ENCODE measurements around the gene PIGA.

PIGA gene, protein sequence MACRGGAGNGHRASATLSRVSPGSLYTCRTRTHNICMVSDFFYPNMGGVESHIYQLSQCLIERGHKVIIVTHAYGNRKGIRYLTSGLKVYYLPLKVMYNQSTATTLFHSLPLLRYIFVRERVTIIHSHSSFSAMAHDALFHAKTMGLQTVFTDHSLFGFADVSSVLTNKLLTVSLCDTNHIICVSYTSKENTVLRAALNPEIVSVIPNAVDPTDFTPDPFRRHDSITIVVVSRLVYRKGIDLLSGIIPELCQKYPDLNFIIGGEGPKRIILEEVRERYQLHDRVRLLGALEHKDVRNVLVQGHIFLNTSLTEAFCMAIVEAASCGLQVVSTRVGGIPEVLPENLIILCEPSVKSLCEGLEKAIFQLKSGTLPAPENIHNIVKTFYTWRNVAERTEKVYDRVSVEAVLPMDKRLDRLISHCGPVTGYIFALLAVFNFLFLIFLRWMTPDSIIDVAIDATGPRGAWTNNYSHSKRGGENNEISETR

GRCh38 chrX:15335135-15336022, at the start of gene PIGA:
Gene PIGA (minus strand): TSS chrX:15335523. CDS start chrX:15331930, 3,593 bp downstream.
- peak; percentile 80 for DNase-seq (ENCODE audit: low read depth)

- DNase-seq (ENCODE audit: low read depth): no peak
These were observed 49.0 kb upstream of the PIGA start, which contains the start of gene VEGFD for GRCh38 chrX:15384304-15384703. Gene VEGFD (minus strand): TSS chrX:15384413. CDS start chrX:15383946, 467 bp downstream.

- DNase-seq (ENCODE audit: low read depth): no peak
These were observed 47.5 kb upstream of the PIGA start for GRCh38 chrX:15382813-15383212.

GRCh38 chrX:15376956-15377355, 41.6 kb upstream of the PIGA start:
- DNase-seq (ENCODE audit: low read depth): no peak

- DNase-seq (ENCODE audit: low read depth): no peak
These were observed 38.7 kb upstream of the PIGA start for GRCh38 chrX:15373976-15374375.

- no peak for DNase-seq (ENCODE audit: low read depth)
These were observed 31.4 kb upstream of the PIGA start for GRCh38 chrX:15366506-15367352.

- DNase-seq (ENCODE audit: low read depth): no peak
These were observed 24.4 kb upstream of the PIGA start for GRCh38 chrX:15359701-15360100.

DNA sequence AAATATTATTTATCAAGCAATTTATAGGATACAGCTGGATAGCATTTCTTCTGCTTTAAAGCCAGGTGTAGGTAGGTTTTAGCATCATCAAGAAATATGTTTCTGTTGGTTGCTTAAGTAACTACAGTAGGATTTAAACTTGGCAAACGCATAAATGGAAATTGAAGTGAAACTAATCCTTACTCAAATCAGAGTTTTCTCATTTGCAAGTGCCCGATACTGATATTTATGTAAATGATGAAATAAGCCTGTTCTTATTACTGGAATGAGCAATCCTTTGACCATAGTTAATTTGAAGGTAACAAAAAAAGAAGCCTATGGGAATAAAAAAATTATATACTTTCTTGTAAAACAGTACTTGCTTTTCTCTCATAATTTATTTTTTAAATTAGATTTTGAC, 23.2 kb upstream of the PIGA start:
- no peak for DNase-seq (ENCODE audit: low read depth)

GRCh38 chrX:15356444-15356843, 21.1 kb upstream of the PIGA start:
- DNase-seq (ENCODE audit: low read depth): no peak

- DNase-seq (ENCODE audit: low read depth): no peak
These were observed 15.1 kb upstream of the PIGA start for GRCh38 chrX:15350329-15350996.

GRCh38 chrX:15349046-15349445, 13.7 kb upstream of the PIGA start:
- DNase-seq (ENCODE audit: low read depth): no peak

DNA sequence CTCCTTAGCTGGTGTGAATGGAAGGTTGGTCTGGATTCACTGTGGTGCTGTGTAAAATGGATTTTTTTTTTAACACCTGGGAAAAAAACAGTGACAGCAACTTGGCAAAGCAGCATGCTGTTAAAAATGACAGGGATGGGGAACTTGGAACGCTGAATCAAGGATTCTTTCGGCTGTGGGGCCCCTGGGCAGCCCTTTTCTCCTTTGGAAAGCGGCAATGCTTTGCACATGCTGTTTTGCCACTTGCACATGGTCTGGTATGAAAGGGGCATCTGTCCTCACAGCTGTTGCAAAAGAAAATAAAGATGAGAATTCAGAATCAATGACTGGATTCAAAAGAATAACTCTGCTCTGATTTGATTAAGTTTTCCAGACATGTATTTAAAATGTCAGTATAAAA, 10.7 kb upstream of the PIGA start:
- no peak for DNase-seq (ENCODE audit: low read depth)

- no peak for DNase-seq (ENCODE audit: low read depth)
These were observed 8.8 kb upstream of the PIGA start for GRCh38 chrX:15344106-15344505.

GRCh38 chrX:15343075-15343476, 7.8 kb upstream of the PIGA start:
- no peak for DNase-seq (ENCODE audit: low read depth)

DNA sequence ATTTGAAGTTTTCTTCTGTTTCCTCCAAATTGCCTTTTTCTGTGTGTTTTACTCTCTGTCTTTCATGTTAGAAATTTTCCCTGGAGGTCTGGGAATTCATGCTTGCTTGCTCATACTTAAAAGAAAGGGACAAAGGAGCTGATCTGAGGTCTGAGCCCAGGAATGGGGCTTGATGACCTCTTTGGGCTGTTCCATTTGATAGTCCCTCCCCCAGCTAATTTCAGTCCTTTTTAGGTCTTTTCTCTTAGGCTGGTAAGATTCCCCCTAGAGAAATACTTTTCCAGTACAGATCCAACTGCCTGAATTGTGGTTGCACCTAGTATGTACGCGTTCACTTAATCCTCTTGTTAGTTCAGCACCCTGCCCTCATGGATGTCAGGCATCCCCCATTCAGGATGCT, 5.5 kb upstream of the PIGA start:
- no peak for DNase-seq (ENCODE audit: low read depth)

GRCh38 chrX:15336023-15336413, 695 bp upstream of the PIGA start:
- peak; percentile 10 for DNase-seq (ENCODE audit: low read depth)

- no peak for DNase-seq (ENCODE audit: low read depth)
These were observed 762 bp downstream of the PIGA start for GRCh38 chrX:15334561-15334960.

DNA sequence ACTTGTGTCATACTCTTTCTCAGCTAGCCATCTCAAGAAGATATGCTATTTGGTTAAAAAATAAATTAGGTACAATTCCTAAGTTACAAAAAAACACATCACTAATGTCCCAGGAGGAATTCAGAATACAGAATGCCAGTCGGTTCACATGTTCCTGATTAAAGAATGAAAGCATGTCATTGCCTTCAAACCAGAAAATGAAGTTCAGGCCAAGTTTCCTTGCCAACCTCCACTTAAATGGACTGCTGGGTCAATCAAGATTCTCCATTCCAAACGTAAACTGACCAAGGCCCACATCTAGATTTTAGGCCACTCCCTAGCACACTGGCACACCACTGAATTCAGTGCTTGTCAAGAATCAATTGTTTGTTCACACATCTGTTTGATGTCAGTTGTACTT, 6.5 kb downstream of the PIGA start:
- no peak for DNase-seq (ENCODE audit: low read depth)

- no peak for DNase-seq (ENCODE audit: low read depth)
These were observed 7.2 kb downstream of the PIGA start for GRCh38 chrX:15328131-15328530.

- no peak for DNase-seq (ENCODE audit: low read depth)
These were observed 12.9 kb downstream of the PIGA start for GRCh38 chrX:15322472-15322871.

- no peak for DNase-seq (ENCODE audit: low read depth)
These were observed 13.3 kb downstream of the PIGA start for GRCh38 chrX:15322072-15322471.

All from stimulated activated CD8-positive, alpha-beta memory T cell treated with anti-CD3 and anti-CD28 coated beads, Interleukin-12 subunit alpha, Interleukin-12 subunit beta, amount 100 ng/mL, for 1 hour (primary cell).